ENCODE data around the gene DTNB.

The DTNB gene

DNA sequence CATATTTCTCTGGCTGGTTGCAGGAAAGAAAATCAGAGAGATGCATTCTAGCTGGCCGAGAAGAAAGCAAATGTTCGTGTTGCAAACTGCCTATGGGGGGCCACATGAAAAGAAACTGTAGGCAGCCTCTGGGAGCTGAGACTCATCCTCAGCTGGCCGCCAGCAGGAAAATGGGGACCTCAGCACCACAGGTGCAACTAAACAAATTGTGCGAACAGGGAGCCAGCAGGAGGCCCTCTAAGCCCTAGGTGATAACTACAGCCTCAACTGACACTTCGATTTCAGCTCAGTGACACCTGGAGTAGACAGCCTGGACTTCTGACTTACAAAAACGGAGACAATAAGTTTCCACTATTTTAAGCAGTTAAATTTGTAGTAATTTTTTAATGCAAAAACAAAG is 107.3 kb downstream of the DTNB start:
- TF ChIP-seq, protein P1, sequence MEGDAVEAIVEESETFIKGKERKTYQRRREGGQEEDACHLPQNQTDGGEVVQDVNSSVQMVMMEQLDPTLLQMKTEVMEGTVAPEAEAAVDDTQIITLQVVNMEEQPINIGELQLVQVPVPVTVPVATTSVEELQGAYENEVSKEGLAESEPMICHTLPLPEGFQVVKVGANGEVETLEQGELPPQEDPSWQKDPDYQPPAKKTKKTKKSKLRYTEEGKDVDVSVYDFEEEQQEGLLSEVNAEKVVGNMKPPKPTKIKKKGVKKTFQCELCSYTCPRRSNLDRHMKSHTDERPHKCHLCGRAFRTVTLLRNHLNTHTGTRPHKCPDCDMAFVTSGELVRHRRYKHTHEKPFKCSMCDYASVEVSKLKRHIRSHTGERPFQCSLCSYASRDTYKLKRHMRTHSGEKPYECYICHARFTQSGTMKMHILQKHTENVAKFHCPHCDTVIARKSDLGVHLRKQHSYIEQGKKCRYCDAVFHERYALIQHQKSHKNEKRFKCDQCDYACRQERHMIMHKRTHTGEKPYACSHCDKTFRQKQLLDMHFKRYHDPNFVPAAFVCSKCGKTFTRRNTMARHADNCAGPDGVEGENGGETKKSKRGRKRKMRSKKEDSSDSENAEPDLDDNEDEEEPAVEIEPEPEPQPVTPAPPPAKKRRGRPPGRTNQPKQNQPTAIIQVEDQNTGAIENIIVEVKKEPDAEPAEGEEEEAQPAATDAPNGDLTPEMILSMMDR (IDR thresholded peaks at IDR 0.05; ENCODE audit: borderline replicate concordance, insufficient read depth, low read depth, low read length), result no peak
- no peak overlapping the region for H3K4me3 ChIP-seq (ENCODE audit: low read depth, low read length)

DNA sequence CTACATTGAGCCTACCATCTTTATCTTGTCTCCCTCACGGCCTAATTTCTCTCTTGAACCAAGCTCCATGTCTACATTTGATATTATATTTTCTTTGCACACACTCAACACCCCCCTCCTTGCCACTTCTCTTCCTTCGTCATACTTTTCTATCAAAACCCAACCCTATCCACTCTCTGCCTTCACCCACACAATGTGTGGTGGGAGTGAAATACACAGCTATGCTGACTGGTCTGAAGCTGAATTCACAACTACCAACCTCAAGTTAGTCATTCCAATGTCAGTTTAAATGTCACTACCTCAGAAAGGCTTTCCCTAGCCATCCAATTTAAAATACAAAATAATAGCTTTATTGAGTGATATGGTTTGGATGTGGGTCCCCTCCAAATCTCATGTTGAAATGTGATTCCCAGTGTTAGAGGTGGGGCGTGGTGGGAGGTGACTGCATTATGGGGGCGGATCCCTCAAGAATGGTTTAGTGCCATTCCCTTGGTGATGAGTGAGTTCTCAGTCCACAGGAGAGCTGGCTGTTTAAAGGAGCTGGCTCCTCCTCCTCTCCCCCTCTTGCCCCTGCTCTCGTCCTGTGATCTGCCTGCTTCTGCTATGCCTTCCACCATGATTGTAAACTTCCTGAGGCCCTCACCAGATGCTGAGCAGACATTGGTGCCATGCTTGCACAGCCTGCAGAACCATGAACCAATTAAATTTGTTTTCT is 112.1 kb downstream of the DTNB start:
- TF ChIP-seq, protein P1 (IDR thresholded peaks at IDR 0.05; ENCODE audit: borderline replicate concordance, insufficient read depth, low read depth, low read length), result no peak
- H3K4me3 ChIP-seq (ENCODE audit: low read depth, low read length), result no peak overlapping the region

DNA sequence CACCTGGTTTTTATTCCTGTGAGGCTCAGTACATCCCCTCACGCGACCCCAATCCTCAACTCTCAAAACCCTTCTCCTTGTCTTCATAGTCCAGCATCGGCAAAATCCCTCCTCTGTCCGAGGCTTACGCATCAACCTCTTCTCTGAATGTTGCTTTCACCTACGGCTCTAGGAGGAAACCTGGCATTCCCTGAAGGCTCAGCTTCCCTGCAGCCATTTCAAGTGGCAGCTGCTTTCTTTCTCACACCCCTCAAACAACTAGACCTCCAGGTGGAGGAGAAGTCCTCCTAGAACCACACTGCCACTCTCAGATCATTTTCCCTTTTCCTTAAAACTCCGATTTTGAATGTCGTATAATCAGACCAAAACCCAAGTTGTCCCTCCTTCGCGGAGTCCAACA is 114.2 kb downstream of the DTNB start:
- TF ChIP-seq, protein P1 (IDR thresholded peaks at IDR 0.05; ENCODE audit: borderline replicate concordance, insufficient read depth, low read depth, low read length), result no peak
- no peak overlapping the region for H3K4me3 ChIP-seq (ENCODE audit: low read depth, low read length)

DNA sequence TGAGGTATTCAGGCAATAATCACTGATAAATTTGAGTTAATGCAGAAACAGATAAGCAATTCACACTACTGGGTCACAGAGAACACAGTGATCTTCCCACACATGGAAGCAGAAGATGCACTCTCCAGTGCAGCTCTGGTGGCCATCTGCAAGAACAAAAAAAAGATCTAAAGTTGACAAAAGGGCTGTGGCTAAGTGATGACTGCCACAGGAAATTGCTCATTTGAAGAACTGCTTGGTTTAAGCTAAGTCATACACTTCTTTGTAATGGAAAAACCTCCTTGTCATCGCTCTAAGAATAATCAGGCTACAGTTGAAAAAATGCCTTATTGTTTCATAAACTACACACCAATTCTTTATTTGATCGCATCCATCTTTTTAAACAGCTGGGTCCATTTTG is 115.1 kb downstream of the DTNB start:
- H3K4me3 ChIP-seq (ENCODE audit: low read depth, low read length), result no peak overlapping the region
- TF ChIP-seq, protein P1 (IDR thresholded peaks at IDR 0.05; ENCODE audit: borderline replicate concordance, insufficient read depth, low read depth, low read length), result no peak

DNA sequence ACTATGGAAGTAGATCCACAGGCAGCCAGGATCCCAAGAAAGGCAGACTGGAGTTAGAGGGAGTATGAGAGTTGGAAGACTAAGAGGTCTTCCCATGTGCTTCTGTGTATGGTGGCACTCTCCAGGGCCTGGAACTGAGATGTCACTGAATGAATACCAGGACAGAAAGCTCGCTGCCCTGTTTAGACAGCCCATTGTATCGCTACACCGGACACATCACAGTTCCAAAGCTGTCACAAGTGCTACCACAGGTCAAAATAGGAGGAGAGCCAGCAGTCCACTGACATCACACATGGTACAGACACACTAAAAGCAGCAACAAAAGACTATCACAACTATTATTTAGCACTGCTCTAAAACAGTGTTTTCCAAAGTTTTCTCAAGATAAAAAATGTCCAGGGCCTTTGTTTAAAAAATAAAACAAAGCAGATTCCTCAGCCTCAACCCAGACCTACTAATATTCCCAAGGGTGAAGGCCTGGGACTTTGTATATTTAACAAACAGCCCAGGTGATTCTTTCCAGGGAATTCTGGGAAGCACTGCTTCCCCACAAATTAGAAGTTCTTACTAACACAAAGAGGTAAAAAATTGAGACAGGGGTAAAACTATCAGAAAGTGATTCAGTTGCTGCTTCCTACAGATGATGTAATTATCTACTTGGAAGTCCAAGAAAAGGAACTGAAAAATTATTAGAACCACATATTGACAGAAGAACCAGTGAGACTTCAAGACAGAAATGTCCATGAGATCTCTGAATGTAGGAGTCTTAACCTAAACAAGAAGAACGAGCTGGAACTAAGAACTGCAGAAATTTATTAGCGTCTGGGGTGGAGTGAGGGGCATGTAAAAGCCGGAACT is 116.0 kb downstream of the DTNB start:
- TF ChIP-seq, protein P1 (IDR thresholded peaks at IDR 0.05; ENCODE audit: borderline replicate concordance, insufficient read depth, low read depth, low read length), result no peak

DNA sequence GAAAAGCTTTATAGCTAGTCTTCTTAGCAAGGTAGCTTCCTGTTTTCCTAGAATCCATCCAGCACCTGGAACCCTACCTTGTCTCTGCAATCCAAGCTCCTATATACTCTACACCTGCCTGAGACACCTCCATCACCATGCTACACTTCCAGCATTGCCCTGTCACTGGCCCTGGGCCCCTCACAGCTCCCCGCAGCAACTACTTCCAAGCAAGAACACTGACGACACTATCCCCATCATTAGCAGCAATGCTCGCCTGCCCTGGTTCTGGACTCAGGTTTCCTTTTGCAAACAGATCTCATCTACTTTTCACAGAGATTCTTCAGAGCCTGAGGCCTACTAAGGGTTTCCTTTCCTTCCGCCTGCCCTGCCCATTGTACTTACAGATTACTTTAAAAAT is 121.1 kb downstream of the DTNB start:
- TF ChIP-seq, protein P1 (IDR thresholded peaks at IDR 0.05; ENCODE audit: borderline replicate concordance, insufficient read depth, low read depth, low read length), result no peak
- H3K4me3 ChIP-seq (ENCODE audit: low read depth, low read length), result no peak overlapping the region

More for the DNA sequence above, 116.0 kb downstream of the DTNB start:
- no peak overlapping the region for H3K4me3 ChIP-seq (ENCODE audit: low read depth, low read length)

Measured in GM12875 (cell line).